Measurements from ENCODE around the gene NHLH2.

The NHLH2 gene

GRCh38 chr1:115790846-115791245 lies 50.1 kb downstream of the NHLH2 start:
- H3K27ac ChIP-seq = peak overlapping the region; percentile 74
- DNase-seq (ENCODE audit: low spot score) = no peak
- ChIA-PET CTCF (no interaction called here), POLR2A (ENCODE audit: low non-redundant PET) (no interaction called here)
- TF ChIP-seq CTCF (conservative IDR thresholded peaks at IDR 0.05; ENCODE audit: low read depth) = no peak

- DNase-seq (ENCODE audit: low spot score) = no peak
- TF ChIP-seq CTCF (conservative IDR thresholded peaks at IDR 0.05; ENCODE audit: low read depth) = no peak
- ChIA-PET CTCF (no interaction called here), POLR2A (ENCODE audit: low non-redundant PET) (no interaction called here)
- H3K27ac ChIP-seq = peak overlapping the region; percentile 74
Measured at GRCh38 chr1:115790356-115790755, 50.6 kb downstream of the NHLH2 start.

All from RWPE1 (cell line).